GM21529 (cell line): ENCODE measurements around the gene SLC38A8.

ENCODE experiments used
- ATAC-seq: cut with Tn5 transposase; IDR thresholded peaks from one replicate; pipeline ENCODE4 v1.9.1; 2021; ENCODE audit not compliant: unreplicated experiment

SLC38A8 gene

DNA sequence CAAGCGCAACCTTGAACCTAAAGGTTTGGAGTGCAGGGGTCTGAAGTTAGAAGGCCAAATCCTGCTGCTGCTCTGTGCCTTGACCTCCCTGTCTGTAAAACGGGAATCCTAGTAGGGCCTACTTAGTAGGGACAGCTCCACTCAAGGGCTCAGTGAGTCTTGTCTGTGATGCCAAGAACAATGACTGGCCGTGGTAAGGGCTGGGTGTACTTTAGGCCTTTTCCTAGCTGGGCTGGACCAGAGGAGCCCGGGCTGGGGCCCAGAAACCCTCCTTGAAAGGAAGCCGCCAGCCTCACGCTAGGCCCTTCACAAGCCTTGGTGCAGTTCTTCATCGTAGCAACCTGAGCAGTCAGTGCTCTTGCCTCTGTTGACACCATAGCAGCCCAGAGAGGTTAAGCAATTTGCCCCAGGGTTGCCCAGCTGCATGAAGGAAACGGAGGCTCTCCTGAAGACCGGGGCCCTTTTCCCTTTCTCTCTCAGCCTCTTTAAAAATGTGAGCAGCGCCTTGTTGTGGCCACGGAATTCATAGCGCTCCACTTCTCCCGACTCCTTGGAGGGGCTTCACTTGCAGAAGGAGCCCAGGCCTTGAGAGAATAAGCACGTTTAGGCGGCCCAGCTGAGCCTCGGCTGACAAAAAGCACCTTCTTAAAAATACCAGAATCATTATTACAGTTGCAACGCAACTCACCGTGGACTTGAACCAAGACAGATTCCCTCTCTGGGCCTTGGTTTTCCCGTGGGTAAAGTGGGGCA, 70.2 kb downstream of the SLC38A8 start:
- ATAC-seq, result no peak

DNA sequence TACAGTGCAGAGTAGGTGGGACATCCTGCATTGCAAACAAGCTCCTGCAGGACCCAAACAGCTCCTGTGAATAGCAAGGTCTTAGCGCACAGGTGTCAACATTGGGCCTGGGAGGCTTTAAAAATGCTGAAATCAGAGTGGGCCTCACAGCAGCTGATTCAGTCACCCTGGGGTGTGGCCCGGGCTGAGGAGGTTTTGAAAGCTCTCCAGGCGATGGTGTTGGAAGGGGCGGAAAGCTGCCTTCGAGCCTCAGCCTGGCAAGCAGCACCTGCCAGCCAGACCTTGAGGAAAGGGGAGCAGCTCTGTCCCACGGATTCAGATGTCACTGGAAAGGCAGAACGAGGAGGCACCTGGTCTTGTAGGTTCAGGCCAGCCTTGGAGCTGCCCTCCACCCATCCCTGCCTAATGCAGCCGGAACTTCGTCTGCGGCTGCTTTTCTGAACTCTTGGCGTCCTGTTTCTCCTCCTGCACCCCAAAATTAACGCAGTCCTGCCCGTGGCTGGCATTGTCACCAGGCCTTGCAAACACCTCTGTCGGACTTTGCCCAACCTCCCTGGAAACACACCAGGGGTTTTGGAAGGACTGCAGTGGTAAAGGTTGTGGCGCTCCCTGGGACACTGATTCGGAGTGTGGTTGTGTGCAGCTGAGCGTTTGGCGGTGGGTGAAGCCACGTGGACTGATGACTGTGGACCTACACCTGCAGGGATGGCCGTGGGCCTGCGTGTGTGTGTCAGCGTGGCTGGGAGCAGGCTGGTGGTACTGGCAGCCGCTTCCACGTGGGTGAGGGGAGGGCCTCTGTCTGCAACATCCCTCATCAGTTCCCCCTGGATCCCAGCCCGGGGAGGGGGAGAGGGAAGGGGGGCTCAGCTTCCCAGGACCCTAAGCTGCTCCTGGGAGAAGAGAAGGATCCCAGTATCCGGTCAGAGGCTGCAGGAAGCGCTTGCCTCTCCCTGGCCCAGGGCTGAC, 71.1 kb downstream of the SLC38A8 start:
- no peak for ATAC-seq

DNA sequence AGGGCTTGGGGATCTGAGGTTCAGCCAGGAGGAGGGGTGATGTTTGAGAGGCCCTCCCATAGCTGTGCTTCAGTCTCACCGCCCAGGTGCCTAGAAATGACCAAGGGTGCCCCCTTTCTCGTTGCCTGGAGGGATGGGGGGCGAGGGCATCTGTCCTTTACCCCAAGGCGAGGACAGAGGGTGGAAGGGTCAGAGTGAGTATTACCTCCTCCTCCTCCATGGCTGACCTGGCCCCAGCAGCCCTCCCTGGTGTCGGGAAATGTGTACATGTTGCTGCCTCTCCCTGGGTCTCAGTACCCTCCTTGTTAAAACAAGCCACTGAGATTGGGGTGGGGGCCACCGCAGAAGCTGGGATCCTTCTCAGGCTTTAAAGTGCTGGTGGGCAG, 72.2 kb downstream of the SLC38A8 start:
- ATAC-seq, result no peak

DNA sequence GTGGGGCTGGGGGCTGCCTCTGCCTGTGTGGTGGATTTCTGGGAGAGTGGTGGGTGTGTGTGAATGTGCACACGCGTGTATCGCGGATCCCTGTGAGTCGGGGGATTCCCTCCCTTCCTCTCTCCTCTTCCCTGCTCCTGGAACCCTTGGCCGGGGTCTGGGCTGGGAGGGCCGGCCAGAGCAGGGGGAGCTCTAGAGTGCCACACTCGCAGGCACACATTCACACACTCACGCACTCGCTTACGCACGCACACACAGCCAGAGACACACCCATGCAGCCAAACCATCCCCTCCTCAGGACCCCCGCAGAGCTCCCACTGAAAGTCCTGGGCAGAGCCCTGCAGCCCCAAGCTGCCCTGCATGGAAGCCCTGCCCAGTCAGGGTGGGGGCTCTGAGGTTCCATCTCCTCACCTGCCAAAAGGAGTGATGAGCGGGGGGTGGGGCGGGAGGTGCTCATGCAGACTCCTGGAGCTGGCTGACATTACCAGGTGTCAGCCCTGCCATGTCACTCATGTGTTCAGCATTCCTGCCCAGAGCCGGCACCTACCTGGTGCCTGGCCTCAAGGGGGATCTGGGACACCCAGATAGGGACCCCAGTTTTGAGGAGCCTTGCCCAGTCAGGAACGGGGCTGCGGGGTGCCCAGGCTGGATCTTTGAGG, 72.7 kb downstream of the SLC38A8 start:
- no peak for ATAC-seq

DNA sequence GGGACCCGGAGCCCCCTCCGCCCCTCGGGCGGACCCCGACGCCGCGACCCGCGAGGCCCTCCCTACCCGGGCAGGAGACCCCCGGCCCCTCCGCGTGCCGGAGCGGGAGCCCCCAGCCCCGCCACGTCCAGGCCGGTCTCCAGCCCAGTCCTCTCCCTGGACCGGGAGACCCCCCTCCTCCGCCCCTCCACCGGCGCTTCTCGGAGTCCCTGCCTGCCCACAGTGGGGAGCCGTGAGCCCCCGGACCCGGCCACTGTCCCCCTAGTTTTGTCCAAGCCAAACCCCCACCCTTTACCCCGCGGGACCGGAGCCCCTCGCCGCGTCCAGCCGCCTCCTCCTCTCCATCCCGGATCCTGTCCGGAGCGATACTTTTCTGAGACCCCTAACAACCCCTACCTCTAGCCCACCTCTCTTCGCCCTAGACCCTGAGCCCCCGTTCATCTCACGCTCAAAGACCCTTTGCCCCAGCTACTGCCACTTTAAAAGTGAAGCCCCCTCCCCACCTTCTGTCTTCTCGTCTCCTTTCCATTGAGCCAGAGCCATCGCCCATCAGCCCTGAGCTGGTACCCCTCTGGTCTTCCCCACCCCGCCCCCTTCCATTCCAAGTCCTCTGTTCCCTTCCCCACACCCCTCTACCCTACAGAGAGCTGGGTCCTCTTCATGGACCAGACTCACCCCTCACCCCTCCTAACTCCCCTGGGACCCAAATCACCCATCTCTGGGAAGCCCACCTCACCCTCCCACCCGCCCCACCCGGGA, 73.5 kb downstream of the SLC38A8 start:
- no peak for ATAC-seq

DNA sequence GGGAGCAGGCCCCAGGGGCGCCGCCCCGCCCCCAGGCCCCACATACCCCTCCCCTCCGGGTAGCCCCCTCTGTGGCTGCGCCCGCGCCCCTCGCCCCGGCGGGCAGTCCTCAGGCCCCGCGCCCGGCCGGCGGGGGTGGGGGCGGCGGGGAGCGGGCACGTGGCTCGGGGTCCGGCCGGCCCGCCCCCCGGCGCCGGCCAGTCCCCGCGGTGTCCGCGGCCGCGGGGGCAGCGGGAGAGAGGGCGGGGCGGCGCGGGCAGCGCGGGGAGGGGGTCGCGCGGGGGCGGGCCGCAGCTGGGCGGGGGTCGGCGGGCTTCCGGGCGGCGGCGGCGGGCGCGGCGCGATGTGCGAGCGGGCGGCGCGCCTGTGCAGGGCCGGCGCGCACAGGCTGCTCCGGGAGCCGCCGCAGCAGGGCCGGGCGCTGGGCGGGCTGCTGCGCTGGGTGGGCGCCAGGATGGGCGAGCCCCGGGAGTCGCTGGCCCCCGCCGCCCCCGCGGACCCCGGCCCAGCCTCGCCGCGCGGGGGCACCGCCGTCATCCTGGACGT, 74.2 kb downstream of the SLC38A8 start:
- ATAC-seq, result no peak

DNA sequence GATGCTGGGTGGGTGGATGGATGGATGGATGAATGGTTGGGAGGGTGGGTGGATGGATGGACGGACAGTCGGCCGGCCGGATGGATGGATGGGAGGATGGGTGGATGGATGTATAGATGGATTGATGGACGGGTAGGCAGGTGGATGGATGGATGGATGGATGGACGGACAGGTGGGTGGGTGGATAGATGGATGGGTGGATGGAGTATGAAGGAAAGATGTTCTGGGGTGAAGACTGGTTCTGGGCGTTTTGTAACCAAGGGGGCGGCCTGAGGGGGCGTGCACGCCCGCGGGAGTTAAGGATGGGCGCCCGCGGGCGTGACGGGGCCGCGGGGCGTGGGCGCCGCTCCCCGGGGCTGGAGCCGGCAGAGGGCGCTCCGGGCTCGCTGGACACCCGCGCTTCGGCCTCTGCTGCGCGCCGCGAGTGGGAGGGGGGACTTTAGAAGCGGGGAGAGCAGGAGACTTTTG, 74.7 kb downstream of the SLC38A8 start, which contains the start of gene NECAB2:
Gene NECAB2, plus strand, starts transcription at position 407 of the 468 bp plus-strand sequence. CDS start 405 bp downstream, outside the sequence.
- ATAC-seq, result no peak

DNA sequence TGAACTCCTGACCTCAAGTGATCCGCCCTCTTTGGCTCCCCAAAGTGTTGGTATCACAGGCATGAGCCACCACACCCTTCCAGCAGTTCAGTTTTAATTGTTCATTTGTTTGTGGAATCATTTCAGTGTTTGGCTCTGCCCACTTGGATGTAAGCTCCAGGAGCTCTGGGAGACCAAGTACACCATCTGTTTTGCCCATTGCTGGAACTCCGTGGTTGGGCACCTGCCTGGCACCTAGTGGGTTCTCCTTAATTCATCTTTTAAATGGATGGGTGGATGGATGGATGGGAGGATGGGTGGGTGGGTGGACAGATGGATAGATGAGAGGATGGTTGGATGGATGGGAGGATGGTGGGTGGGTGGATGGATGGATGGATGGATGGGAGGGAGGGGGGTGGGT, 75.5 kb downstream of the SLC38A8 start:
- ATAC-seq, result no peak

DNA sequence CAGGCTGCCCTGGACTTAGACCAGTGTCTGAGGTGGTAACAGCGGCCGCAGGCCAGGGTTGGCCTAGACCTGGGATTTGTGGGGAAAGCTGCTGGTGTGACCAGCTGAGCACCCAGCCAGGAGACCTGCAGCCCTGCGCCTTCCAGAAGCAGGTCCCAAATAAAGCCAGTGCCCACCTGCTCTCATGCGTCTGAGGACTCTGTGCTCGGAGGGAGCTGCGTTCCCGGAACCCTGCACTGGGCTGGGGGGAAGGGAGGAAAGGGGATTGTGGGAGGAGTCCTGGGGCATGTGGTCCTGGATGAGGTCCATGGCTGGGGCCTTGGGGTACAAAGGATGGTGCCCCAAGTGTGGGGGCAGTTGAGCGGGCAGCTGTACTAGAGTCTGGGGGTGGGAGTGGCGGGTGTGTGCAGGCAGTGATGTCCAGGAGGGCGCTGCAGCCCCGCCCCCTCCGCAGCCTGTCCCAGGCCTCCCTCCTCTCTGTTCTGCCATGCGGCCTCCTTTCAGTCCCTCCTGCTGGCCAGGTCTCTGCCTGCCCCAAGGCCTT, 76.4 kb downstream of the SLC38A8 start:
- no peak for ATAC-seq

DNA sequence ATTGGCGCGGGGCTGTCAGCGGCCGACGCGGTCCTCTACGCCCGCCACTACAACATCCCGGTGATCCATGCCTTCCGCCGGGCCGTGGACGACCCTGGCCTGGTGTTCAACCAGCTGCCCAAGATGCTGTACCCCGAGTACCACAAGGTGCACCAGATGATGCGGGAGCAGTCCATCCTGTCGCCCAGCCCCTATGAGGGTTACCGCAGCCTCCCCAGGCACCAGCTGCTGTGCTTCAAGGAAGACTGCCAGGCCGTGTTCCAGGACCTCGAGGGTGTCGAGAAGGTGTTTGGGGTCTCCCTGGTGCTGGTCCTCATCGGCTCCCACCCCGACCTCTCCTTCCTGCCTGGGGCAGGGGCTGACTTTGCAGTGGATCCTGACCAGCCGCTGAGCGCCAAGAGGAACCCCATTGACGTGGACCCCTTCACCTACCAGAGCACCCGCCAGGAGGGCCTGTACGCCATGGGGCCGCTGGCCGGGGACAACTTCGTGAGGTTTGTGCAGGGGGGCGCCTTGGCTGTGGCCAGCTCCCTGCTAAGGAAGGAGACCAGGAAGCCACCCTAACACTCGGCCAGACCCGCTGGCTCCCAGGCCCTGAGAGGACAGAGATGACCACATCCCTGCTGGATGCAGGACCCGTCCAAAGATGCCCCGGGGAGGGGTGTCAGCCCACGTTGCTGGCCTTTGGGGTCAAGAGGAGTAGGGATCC, 77.0 kb downstream of the SLC38A8 start:
- no peak for ATAC-seq

DNA sequence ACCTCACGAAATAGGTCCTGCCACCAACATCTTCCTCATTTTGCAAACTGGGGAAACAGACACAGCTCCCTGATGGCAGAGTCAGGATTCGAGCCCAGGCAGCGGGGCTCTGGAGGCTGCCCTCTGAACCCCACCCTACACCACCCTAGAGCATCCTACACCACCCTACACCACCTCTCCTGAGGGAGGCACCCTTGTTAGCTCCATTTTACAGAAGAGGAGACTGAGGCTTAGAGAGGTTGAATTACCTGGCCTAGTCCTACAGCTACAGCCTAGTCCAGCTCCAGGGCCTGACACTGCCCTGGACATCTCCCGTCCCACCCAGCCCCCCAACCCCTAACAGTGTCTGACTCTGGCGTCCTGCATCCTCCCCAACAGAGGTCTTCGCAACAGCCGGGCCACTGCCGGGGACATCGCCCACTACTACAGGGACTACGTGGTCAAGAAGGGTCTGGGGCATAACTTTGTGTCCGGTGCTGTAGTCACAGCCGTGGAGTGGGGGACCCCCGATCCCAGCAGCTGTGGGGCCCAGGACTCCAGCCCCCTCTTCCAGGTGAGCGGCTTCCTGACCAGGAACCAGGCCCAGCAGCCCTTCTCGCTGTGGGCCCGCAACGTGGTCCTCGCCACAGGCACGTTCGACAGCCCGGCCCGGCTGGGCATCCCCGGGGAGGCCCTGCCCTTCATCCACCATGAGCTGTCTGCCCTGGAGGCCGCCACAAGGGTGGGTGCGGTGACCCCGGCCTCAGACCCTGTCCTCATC, 77.7 kb downstream of the SLC38A8 start:
- ATAC-seq, result no peak

DNA sequence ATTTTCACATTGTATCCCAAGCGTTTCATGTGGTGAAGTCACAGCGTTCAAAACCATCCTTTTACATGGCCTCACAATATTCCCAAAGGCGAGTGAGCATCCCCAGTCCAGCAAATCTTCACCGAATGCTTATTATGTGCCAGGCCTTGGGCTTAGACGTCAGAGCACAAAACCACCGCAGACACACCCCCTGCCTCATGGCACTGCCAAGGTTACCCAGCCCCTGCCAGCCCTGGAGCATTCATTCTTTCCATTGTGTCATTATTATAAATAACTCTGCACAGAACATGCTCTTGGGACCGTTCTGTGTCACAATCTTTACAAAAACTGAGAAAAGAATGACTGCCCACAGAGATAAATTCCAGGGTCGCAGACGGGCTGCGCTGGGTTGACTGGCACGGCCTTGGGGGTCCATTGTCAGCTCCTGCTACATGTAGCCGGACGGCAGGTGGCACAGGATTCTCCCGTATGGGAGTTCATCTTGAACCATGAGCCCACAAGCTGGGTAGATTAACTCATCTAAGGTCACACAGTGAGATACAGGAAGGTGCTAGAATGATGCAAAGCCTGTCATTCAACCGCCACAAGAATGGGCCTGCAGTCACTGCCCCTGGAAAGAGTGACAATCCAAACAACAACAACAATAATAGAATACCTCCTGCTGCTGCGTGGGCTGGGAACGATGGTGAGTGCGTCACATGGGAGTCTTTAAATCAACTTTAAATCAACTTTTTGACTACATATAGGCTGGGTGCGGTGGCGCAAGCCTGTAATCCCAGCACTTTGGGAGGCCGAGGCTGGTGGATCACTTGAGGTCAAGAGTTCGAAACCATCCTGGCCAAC, 79.1 kb downstream of the SLC38A8 start:
- no peak for ATAC-seq

DNA sequence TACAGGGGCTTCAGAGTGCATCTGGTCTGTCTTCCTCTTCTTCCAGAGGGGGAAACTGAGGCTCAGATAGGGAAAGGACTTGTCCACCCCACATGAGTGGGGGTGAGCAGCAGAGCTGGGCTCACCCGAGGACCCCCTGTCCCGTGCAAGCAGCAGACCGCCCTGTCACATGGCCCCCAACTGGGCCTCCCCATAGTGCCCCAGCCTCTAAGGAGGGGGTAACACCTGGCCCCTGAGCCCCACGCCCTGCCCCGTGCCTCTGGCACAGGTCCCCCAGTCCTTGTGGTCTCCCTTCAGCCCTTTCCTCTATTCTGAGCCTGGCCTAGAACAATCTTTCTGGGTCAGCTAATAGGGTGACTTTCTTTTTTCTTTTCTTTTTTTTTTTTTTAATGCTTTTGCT, 81.0 kb downstream of the SLC38A8 start:
- ATAC-seq, result no peak

DNA sequence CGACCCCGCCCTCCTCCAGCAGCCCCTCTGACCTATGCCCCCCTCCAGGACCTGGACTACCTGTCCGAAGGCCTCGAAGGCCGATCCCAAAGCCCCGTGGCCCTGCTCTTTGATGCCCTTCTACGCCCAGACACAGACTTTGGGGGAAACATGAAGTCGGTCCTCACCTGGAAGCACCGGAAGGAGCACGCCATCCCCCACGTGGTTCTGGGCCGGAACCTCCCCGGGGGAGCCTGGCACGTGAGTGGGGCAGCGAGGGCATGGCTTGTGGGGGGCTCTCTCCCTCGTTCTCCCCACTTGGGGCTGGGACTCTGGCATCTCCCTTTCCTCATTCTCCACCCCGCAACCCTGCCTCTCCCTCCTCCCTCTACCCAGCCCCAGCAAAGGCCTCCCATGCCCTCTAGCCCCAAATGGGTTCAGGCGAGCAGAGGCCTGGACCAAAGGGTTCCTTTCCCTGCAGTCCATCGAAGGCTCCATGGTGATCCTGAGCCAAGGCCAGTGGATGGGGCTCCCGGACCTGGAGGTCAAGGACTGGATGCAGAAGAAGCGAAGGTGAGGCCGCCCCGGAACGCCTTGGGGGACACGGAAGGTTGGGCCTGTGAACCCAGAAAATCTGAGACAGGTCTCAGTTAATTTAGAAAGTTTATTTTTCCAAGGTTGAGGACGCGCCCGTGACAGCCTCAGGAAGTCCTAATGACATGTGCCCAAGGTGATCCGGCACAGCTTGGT, 81.9 kb downstream of the SLC38A8 start:
- ATAC-seq, result no peak
